Measurements from ENCODE around the gene FILIP1. TPM values are rescaled to one million over a fixed set of nuclear protein-coding genes. Genes with fewer than 3 reads are reported as not detected.

The FILIP1 gene
- total RNA-seq, 1 donor from 2014 or later: 2.0 TPM

- H3K4me3 Mint-ChIP-seq (ENCODE audit: unreplicated experiment): no peak overlapping the region
- Histone ChIP-seq H3K27ac (ENCODE audit: low read depth, low read length) (no peak overlapping the region), H3K4me2 (ENCODE audit: low read length) (no peak overlapping the region), H3K4me3 (ENCODE audit: insufficient read depth, low read depth, low read length) (no peak overlapping the region), H2AFZ (ENCODE audit: low read depth, low read length) (no peak overlapping the region), H3K27me3 (ENCODE audit: insufficient read depth, low read length) (no peaks in the 10 kb centered on the region), H4K20me1 (ENCODE audit: insufficient read depth, low read length) (no peaks in the 10 kb centered on the region), H3K4me1 (ENCODE audit: insufficient read depth, low read length) (peaks cover 9% of the 10 kb centered on the region), H3K9ac (ENCODE audit: low read length) (no peak overlapping the region), H3K79me2 (ENCODE audit: insufficient read depth, low read length) (no peaks in the 10 kb centered on the region), H3K36me3 (ENCODE audit: insufficient read depth, low read length) (no peaks in the 10 kb centered on the region), H3K9me3 (ENCODE audit: insufficient read depth, low read depth, low read length) (no peaks in the 10 kb centered on the region)
- no peaks in the 10 kb centered on the region for H3K9me3 Mint-ChIP-seq (ENCODE audit: unreplicated experiment)
- DNase-seq (ENCODE audit: low read depth) (no peak), FAIRE-seq (no peak)
- H3K27ac Mint-ChIP-seq (ENCODE audit: unreplicated experiment): no peak overlapping the region
- no peaks in the 10 kb centered on the region for H3K36me3 Mint-ChIP-seq (ENCODE audit: low read depth, unreplicated experiment)
- TF ChIP-seq EZH2 (IDR thresholded peaks at IDR 0.05; ENCODE audit: insufficient read depth, low read length) (no peak), CTCF (IDR thresholded peaks at IDR 0.05; ENCODE audit: insufficient read depth, low read depth, low read length) (no peak)
- no peaks in the 10 kb centered on the region for H3K27me3 Mint-ChIP-seq (ENCODE audit: low read depth, unreplicated experiment)
- peaks cover 12% of the 10 kb centered on the region for H3K4me1 Mint-ChIP-seq (ENCODE audit: low read depth, unreplicated experiment)
Observed at GRCh38 chr6:75350808-75351207, 142.8 kb downstream of the FILIP1 start.

GRCh38 chr6:75350156-75350555 lies 143.4 kb downstream of the FILIP1 start:
- no peak overlapping the region for H3K27ac ChIP-seq (ENCODE audit: low read depth, low read length)
- H3K27me3 ChIP-seq (ENCODE audit: insufficient read depth, low read length): no peaks in the 10 kb centered on the region
- H3K9me3 Mint-ChIP-seq (ENCODE audit: unreplicated experiment): no peaks in the 10 kb centered on the region
- FAIRE-seq (no peak), DNase-seq (ENCODE audit: low read depth) (no peak)
- no peaks in the 10 kb centered on the region for H3K36me3 ChIP-seq (ENCODE audit: insufficient read depth, low read length)
- H2AFZ ChIP-seq (ENCODE audit: low read depth, low read length): no peak overlapping the region
- H3K4me1 Mint-ChIP-seq (ENCODE audit: low read depth, unreplicated experiment): peaks cover 12% of the 10 kb centered on the region
- no peaks in the 10 kb centered on the region for H4K20me1 ChIP-seq (ENCODE audit: insufficient read depth, low read length)
- H3K4me3 ChIP-seq (ENCODE audit: insufficient read depth, low read depth, low read length): no peak overlapping the region
- no peak overlapping the region for H3K27ac Mint-ChIP-seq (ENCODE audit: unreplicated experiment)
- peaks cover 9% of the 10 kb centered on the region for H3K4me1 ChIP-seq (ENCODE audit: insufficient read depth, low read length)
- no peaks in the 10 kb centered on the region for H3K9me3 ChIP-seq (ENCODE audit: insufficient read depth, low read depth, low read length)
- H3K27me3 Mint-ChIP-seq (ENCODE audit: low read depth, unreplicated experiment): no peaks in the 10 kb centered on the region
- H3K36me3 Mint-ChIP-seq (ENCODE audit: low read depth, unreplicated experiment): no peaks in the 10 kb centered on the region
- H3K4me3 Mint-ChIP-seq (ENCODE audit: unreplicated experiment): no peak overlapping the region
- H3K79me2 ChIP-seq (ENCODE audit: insufficient read depth, low read length): no peaks in the 10 kb centered on the region
- H3K4me2 ChIP-seq (ENCODE audit: low read length): peak overlapping the region; percentile 88
- TF ChIP-seq CTCF (IDR thresholded peaks at IDR 0.05; ENCODE audit: insufficient read depth, low read depth, low read length) (no peak), EZH2 (IDR thresholded peaks at IDR 0.05; ENCODE audit: insufficient read depth, low read length) (no peak)
- no peak overlapping the region for H3K9ac ChIP-seq (ENCODE audit: low read length)

- Histone ChIP-seq H3K4me3 (ENCODE audit: insufficient read depth, low read depth, low read length) (peak overlapping the region; percentile 53), H3K9ac (ENCODE audit: low read length) (peak overlapping the region; percentile 44), H3K27me3 (ENCODE audit: insufficient read depth, low read length) (no peaks in the 10 kb centered on the region), H3K9me3 (ENCODE audit: insufficient read depth, low read depth, low read length) (no peaks in the 10 kb centered on the region), H3K27ac (ENCODE audit: low read depth, low read length) (no peak overlapping the region), H3K79me2 (ENCODE audit: insufficient read depth, low read length) (no peaks in the 10 kb centered on the region), H3K36me3 (ENCODE audit: insufficient read depth, low read length) (no peaks in the 10 kb centered on the region), H3K4me2 (ENCODE audit: low read length) (peak overlapping the region; percentile 88), H3K4me1 (ENCODE audit: insufficient read depth, low read length) (peaks cover 9% of the 10 kb centered on the region), H2AFZ (ENCODE audit: low read depth, low read length) (peak overlapping the region; percentile 70), H4K20me1 (ENCODE audit: insufficient read depth, low read length) (no peaks in the 10 kb centered on the region)
- DNase-seq (ENCODE audit: low read depth): peak; percentile 42
- FAIRE-seq: no peak
- Mint-ChIP-seq H3K4me1 (ENCODE audit: low read depth, unreplicated experiment) (peaks cover 12% of the 10 kb centered on the region), H3K9me3 (ENCODE audit: unreplicated experiment) (no peaks in the 10 kb centered on the region), H3K36me3 (ENCODE audit: low read depth, unreplicated experiment) (no peaks in the 10 kb centered on the region), H3K4me3 (ENCODE audit: unreplicated experiment) (peak overlapping the region; percentile 72), H3K27me3 (ENCODE audit: low read depth, unreplicated experiment) (no peaks in the 10 kb centered on the region), H3K27ac (ENCODE audit: unreplicated experiment) (no peak overlapping the region)
- no peak for TF ChIP-seq EZH2 (IDR thresholded peaks at IDR 0.05; ENCODE audit: insufficient read depth, low read length)
- TF ChIP-seq CTCF (IDR thresholded peaks at IDR 0.05; ENCODE audit: insufficient read depth, low read depth, low read length): no peak
Observed at GRCh38 chr6:75349262-75349984, 144.2 kb downstream of the FILIP1 start.
